ENCODE data around the gene ZNF780B. TPM values are rescaled to one million over a fixed set of nuclear protein-coding genes. Genes with fewer than 3 reads are reported as not detected.

Gene ZNF780B
- total RNA-seq, 1 donor from 2014 or later: 27.5 TPM

- ATAC-seq: peak; percentile 99
- TF ChIP-seq CTCF (IDR thresholded peaks at IDR 0.05): no peak
- H3K9me3 ChIP-seq: no peaks in the 10 kb centered on the region
- peak within 1 kb of the TSS; percentile 76 for H3K4me3 ChIP-seq
- H3K36me3 ChIP-seq: no peaks in the 10 kb centered on the region
- intact Hi-C loops (cut with DNase I): no loop called here
- H3K27ac ChIP-seq: peak within 1 kb of the TSS; percentile 90
- peaks cover 10% of the 10 kb centered on the region for H3K4me1 ChIP-seq
- H3K27me3 ChIP-seq: no peaks in the 10 kb centered on the region
- peak; percentile 95 for DNase-seq
These were observed 59.0 kb downstream of the ZNF780B start, which contains the start of gene ZNF546 for GRCh38 chr19:39996811-39997637. Gene ZNF546, plus strand, starts transcription at chr19:39997060. Its CDS starts 1,267 bp downstream, at chr19:39998327.

GRCh38 chr19:39996218-39996810 lies 59.7 kb downstream of the ZNF780B start:
- Histone ChIP-seq H3K27ac (peak overlapping the region; percentile 90), H3K9me3 (no peaks in the 10 kb centered on the region), H3K4me3 (peak overlapping the region; percentile 76), H3K4me1 (peaks cover 10% of the 10 kb centered on the region), H3K27me3 (no peaks in the 10 kb centered on the region), H3K36me3 (no peaks in the 10 kb centered on the region)
- ATAC-seq (peak; percentile 34), DNase-seq (no peak)
- intact Hi-C loops (cut with DNase I): no loop called here
- no peak for TF ChIP-seq CTCF (IDR thresholded peaks at IDR 0.05)

- TF ChIP-seq CTCF (IDR thresholded peaks at IDR 0.05): no peak
- H3K4me1 ChIP-seq: peaks cover 10% of the 10 kb centered on the region
- H3K4me3 ChIP-seq: peak overlapping the region; percentile 76
- H3K27ac ChIP-seq: no peak overlapping the region
- intact Hi-C loops (cut with DNase I): no loop called here
- H3K9me3 ChIP-seq: no peaks in the 10 kb centered on the region
- H3K27me3 ChIP-seq: no peaks in the 10 kb centered on the region
- ATAC-seq (no peak), DNase-seq (no peak)
- H3K36me3 ChIP-seq: no peaks in the 10 kb centered on the region
These were observed 60.2 kb downstream of the ZNF780B start for GRCh38 chr19:39995794-39996193.

- no peak overlapping the region for H3K4me3 ChIP-seq
- no peak for TF ChIP-seq CTCF (IDR thresholded peaks at IDR 0.05)
- no peak for DNase-seq
- H3K4me1 ChIP-seq: peaks cover 10% of the 10 kb centered on the region
- H3K9me3 ChIP-seq: no peaks in the 10 kb centered on the region
- no peaks in the 10 kb centered on the region for H3K36me3 ChIP-seq
- no peak for ATAC-seq
- intact Hi-C loops (cut with DNase I): no loop called here
- H3K27me3 ChIP-seq: no peaks in the 10 kb centered on the region
- no peak overlapping the region for H3K27ac ChIP-seq
These were observed 61.7 kb downstream of the ZNF780B start for GRCh38 chr19:39994361-39994760.

- no peak for ATAC-seq
- no peaks in the 10 kb centered on the region for H3K36me3 ChIP-seq
- H3K4me3 ChIP-seq: no peak overlapping the region
- DNase-seq: no peak
- no peak for TF ChIP-seq CTCF (IDR thresholded peaks at IDR 0.05)
- H3K27ac ChIP-seq: no peak overlapping the region
- peaks cover 10% of the 10 kb centered on the region for H3K4me1 ChIP-seq
- no peaks in the 10 kb centered on the region for H3K27me3 ChIP-seq
- no peaks in the 10 kb centered on the region for H3K9me3 ChIP-seq
- intact Hi-C loops (cut with DNase I): no loop called here
These were observed 62.4 kb downstream of the ZNF780B start for GRCh38 chr19:39993605-39994004.

Data from upper lobe of right lung (tissue), 1 donor.